ENCODE measurements around the gene TBCK.

DNA sequence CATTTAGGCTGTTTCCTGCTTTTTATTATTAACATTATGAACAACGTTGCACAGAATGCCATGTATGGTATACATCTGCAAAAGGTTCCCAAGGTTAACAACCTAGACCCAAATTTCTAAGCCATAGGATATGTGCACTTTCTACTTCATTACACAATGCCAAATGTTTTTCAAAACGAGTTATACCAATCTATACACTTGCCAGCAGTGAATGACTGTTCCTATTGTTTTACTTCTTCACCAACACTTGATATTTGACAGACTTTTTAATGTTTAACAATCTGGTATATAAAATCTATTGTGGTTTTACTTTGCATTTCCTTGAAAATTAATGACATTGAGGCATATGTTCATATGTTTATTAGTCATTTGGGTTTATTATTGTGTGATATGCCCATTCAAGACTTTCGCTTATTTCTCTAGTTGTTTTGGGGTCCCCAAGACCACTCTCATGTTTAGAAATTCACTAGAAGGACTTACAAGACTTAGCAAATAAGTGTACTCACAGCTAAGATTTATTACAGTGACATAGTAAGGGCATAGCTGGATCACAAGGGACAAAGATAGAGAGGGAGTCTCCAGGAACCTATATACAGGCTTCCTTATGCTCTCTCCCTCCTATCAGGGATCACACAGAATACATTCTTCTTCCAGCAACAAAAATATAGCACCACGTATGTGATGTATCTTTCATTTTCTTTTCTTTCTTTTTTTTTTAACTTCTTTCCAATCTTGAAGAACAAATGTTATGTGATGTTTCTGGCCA lies 62.5 kb downstream of the TBCK start:
- TF ChIP-seq, protein P1, sequence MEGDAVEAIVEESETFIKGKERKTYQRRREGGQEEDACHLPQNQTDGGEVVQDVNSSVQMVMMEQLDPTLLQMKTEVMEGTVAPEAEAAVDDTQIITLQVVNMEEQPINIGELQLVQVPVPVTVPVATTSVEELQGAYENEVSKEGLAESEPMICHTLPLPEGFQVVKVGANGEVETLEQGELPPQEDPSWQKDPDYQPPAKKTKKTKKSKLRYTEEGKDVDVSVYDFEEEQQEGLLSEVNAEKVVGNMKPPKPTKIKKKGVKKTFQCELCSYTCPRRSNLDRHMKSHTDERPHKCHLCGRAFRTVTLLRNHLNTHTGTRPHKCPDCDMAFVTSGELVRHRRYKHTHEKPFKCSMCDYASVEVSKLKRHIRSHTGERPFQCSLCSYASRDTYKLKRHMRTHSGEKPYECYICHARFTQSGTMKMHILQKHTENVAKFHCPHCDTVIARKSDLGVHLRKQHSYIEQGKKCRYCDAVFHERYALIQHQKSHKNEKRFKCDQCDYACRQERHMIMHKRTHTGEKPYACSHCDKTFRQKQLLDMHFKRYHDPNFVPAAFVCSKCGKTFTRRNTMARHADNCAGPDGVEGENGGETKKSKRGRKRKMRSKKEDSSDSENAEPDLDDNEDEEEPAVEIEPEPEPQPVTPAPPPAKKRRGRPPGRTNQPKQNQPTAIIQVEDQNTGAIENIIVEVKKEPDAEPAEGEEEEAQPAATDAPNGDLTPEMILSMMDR (conservative IDR thresholded peaks at IDR 0.05; ENCODE audit: low read depth, low read length), result no peak
- TF ChIP-seq EZH2 (IDR thresholded peaks at IDR 0.05; ENCODE audit: borderline replicate concordance, low read depth, low read length, poor library complexity, severe bottlenecking), result no peak

Data from A673 (cell line).